Measurements from ENCODE around the gene VASH1. TPM values are rescaled to one million over a fixed set of nuclear protein-coding genes. Genes with fewer than 3 reads are reported as not detected.

VASH1 gene
- total and polyA plus RNA-seq, 2 experiments from 2014 or later: 0.78 to 2.8 TPM

DNA sequence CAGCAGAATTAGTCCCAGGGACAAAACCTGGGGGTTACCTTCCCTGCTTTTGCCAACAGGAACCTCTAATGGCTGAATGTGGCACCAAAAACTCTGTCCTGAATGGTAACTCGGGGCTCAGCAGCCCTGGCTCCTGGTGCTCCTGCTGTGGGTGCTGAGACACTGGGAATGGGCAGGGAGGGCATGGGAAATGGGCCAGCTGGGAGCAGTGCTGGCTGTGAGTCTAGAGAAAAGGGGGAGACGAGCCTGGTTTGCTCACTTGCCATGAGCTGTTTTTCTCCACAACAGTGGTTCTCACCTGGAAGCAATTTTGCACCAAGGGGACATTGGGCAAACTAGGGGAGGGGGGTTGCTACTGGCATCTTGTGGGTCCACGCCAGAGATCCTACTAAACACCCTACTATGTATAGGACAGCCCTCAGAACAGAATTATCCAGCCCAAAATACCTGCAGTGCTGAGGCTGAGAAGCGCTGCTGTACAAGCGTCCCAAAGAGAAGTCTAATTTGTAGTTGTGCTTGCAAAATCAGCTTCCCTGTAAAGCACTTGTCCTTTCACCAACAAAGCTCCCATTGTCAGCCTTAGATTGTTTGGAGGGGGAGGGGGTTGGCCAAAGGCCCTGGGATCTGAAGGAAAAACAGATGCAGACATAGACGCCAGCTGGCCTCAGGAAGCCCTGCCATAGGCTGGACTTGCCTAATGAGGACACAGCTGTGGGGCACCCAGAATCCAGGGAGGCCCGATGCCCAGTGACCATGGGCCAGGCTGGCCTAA lies 68.6 kb downstream of the VASH1 start (continued):
- no peak for TF ChIP-seq REST (IDR thresholded peaks at IDR 0.05; ENCODE audit: unreplicated experiment)
- TF ChIP-seq ZNF331 (CRISPR knock-in tag; IDR thresholded peaks at IDR 0.05; ENCODE audit: low read depth): no peak
- no peak for TF ChIP-seq ZNF114 (CRISPR knock-in tag; IDR thresholded peaks at IDR 0.05)
- no peak for TF ChIP-seq NANOG (IDR thresholded peaks at IDR 0.05; ENCODE audit: borderline replicate concordance)
- TF ChIP-seq CREB1 (CRISPR knock-in tag; IDR thresholded peaks at IDR 0.05; ENCODE audit: low read depth): no peak
- TF ChIP-seq JUNB (IDR thresholded peaks at IDR 0.05; ENCODE audit: unreplicated experiment): no peak
- TF ChIP-seq EZH2 (IDR thresholded peaks at IDR 0.05; ENCODE audit: low read depth, unreplicated experiment): no peak
- no peak for TF ChIP-seq POLR2AphosphoS5 (IDR thresholded peaks at IDR 0.05; ENCODE audit: low read depth)
- no peak for TF ChIP-seq EZH2phosphoT487 (IDR thresholded peaks at IDR 0.05; ENCODE audit: unreplicated experiment)
- TF ChIP-seq, protein P1, sequence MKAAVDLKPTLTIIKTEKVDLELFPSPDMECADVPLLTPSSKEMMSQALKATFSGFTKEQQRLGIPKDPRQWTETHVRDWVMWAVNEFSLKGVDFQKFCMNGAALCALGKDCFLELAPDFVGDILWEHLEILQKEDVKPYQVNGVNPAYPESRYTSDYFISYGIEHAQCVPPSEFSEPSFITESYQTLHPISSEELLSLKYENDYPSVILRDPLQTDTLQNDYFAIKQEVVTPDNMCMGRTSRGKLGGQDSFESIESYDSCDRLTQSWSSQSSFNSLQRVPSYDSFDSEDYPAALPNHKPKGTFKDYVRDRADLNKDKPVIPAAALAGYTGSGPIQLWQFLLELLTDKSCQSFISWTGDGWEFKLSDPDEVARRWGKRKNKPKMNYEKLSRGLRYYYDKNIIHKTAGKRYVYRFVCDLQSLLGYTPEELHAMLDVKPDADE (IDR thresholded peaks at IDR 0.05): no peak
- no peak for TF ChIP-seq CTCF (conservative IDR thresholded peaks at IDR 0.05; ENCODE audit: low read depth in 2 of 2)

DNA sequence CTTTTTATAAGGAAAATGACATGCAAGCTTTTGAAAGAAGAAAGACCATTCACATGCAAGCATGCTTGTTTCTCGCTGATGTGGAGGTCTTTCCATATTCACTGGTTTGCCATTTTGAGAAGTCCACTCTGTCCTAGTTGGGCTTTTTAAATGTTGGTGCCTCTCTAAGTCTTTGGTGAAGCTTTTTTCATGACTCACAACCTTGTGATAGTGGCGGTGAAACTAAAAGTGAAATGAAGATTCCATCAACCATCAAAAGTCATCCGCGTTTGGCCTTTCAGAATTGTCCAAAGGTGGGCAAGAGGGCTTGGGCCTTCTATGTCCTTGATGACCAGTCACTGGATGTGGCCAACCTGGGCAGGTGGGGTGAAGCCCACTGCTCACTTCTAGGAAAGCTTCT lies 69.3 kb downstream of the VASH1 start:
- Mint-ChIP-seq H3K4me3 (no peak overlapping the region), H3K27ac (no peak overlapping the region), H3K27me3 (ENCODE audit: insufficient read depth, low read depth, poor library complexity) (peaks cover 7% of the 10 kb centered on the region), H3K9me3 (no peaks in the 10 kb centered on the region), H3K4me1 (peaks cover 26% of the 10 kb centered on the region), H3K36me3 (ENCODE audit: low read depth) (no peaks in the 10 kb centered on the region)
- Histone ChIP-seq H2AFZ (peak overlapping the region; percentile 96), H3K9me2 (ENCODE audit: insufficient read depth) (no peaks in the 10 kb centered on the region; the same call in 1 of the 2 replicates), H3K79me2 (replicated peaks; ENCODE audit: insufficient read depth) (no peaks in the 10 kb centered on the region), H3K4me3 (no peak overlapping the region), H3K4me2 (no peak overlapping the region), H3K36me3 (ENCODE audit: insufficient read depth) (no peaks in the 10 kb centered on the region), H3K27ac (ENCODE audit: low read depth) (no peak overlapping the region), H3F3A (replicated peaks; ENCODE audit: low read depth) (no peaks in the 10 kb centered on the region), H3K27me3 (ENCODE audit: insufficient read depth) (no peaks in the 10 kb centered on the region), H3K4me1 (ENCODE audit: insufficient read depth) (peaks cover 20% of the 10 kb centered on the region), H4K20me1 (replicated peaks; ENCODE audit: insufficient read depth) (no peaks in the 10 kb centered on the region)
- DNase-seq (ENCODE audit: low spot score): no peak
- ATAC-seq: no peak
- TF ChIP-seq POLR2AphosphoS5 (IDR thresholded peaks at IDR 0.05; ENCODE audit: low read depth) (no peak), NANOG (IDR thresholded peaks at IDR 0.05; ENCODE audit: borderline replicate concordance) (no peak), EZH2phosphoT487 (IDR thresholded peaks at IDR 0.05; ENCODE audit: unreplicated experiment) (no peak), REST (IDR thresholded peaks at IDR 0.05; ENCODE audit: unreplicated experiment) (no peak), ZNF331 (CRISPR knock-in tag; IDR thresholded peaks at IDR 0.05; ENCODE audit: low read depth) (no peak), STAT1 (IDR thresholded peaks at IDR 0.05; ENCODE audit: unreplicated experiment) (no peak), EZH2 (IDR thresholded peaks at IDR 0.05; ENCODE audit: low read depth, unreplicated experiment) (no peak)
